Upper lobe of right lung (tissue), 1 donor: Measurements from ENCODE around the gene LAMA2. TPM values are rescaled to one million over a fixed set of nuclear protein-coding genes. Genes with fewer than 3 reads are reported as not detected.

Experiments used
- ATAC-seq: fragments of 200-7000 bp; cut with Tn5 transposase; one replicate; pipeline ENCODE4 v1.9.1; 2020; ENCODE audit warnings: mild to moderate bottlenecking, moderate library complexity
- DNase-seq: peaks from one replicate; pipeline ENCODE4 v3.0.0-alpha.2; 2020
- H3K27ac ChIP-seq: fragments of 200-600 bp; one replicate; pipeline ENCODE4 v1.8.0; 2022
- H3K27me3 ChIP-seq: fragments of 200-600 bp; one replicate; pipeline ENCODE4 v1.8.0; 2022; ENCODE audit warnings: mild to moderate bottlenecking
- H3K36me3 ChIP-seq: fragments of 200-600 bp; one replicate; pipeline ENCODE4 v1.8.0; 2022
- H3K4me1 ChIP-seq: fragments of 200-600 bp; one replicate; pipeline ENCODE4 v1.8.0; 2022
- H3K4me3 ChIP-seq: fragments of 200-600 bp; one replicate; pipeline ENCODE4 v1.8.0; 2022; ENCODE audit warnings: mild to moderate bottlenecking
- H3K9me3 ChIP-seq: fragments of 200-600 bp; one replicate; pipeline ENCODE4 v1.8.0; 2022
- intact Hi-C: fragments of 100-400 bp; cut with DNase I; formaldehyde crosslinking; loops from one replicate; pipeline ENCODE4 v1.11.0; 2022
- total RNA-seq: library from RNA; stranded (reverse); fragmentation: NEBNext Ultra II Directional; extraction: Animal tissue kit (Norgen Biotek cat#: 25700); gene quantifications from one replicate; pipeline ENCODE4 v1.2.1, GENCODE V29; 2021
- TF ChIP-seq, protein P1 (sequence below): fragments of 200-600 bp; IDR thresholded peaks from one replicate; pipeline ENCODE4 v1.8.0; 2022; ENCODE audit warnings: antibody characterized with exemption
- donor health status: DM: no; HTN: yes; CAD: no; lungs with severe emphysema.

Gene LAMA2
- total RNA-seq, 1 donor from 2014 or later: 42.1 TPM

- DNase-seq (no peak), ATAC-seq (no peak)
- no peaks in the 10 kb centered on the region for H3K9me3 ChIP-seq
- TF ChIP-seq, protein P1, sequence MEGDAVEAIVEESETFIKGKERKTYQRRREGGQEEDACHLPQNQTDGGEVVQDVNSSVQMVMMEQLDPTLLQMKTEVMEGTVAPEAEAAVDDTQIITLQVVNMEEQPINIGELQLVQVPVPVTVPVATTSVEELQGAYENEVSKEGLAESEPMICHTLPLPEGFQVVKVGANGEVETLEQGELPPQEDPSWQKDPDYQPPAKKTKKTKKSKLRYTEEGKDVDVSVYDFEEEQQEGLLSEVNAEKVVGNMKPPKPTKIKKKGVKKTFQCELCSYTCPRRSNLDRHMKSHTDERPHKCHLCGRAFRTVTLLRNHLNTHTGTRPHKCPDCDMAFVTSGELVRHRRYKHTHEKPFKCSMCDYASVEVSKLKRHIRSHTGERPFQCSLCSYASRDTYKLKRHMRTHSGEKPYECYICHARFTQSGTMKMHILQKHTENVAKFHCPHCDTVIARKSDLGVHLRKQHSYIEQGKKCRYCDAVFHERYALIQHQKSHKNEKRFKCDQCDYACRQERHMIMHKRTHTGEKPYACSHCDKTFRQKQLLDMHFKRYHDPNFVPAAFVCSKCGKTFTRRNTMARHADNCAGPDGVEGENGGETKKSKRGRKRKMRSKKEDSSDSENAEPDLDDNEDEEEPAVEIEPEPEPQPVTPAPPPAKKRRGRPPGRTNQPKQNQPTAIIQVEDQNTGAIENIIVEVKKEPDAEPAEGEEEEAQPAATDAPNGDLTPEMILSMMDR: no peak
- no peak overlapping the region for H3K27ac ChIP-seq
- H3K27me3 ChIP-seq: no peaks in the 10 kb centered on the region
- H3K4me1 ChIP-seq: no peaks in the 10 kb centered on the region
- no peaks in the 10 kb centered on the region for H3K36me3 ChIP-seq
- H3K4me3 ChIP-seq: no peak overlapping the region
- intact Hi-C loops: no loop called here
These were observed 230.7 kb downstream of the LAMA2 start for GRCh38 chr6:129113637-129114036.

DNA sequence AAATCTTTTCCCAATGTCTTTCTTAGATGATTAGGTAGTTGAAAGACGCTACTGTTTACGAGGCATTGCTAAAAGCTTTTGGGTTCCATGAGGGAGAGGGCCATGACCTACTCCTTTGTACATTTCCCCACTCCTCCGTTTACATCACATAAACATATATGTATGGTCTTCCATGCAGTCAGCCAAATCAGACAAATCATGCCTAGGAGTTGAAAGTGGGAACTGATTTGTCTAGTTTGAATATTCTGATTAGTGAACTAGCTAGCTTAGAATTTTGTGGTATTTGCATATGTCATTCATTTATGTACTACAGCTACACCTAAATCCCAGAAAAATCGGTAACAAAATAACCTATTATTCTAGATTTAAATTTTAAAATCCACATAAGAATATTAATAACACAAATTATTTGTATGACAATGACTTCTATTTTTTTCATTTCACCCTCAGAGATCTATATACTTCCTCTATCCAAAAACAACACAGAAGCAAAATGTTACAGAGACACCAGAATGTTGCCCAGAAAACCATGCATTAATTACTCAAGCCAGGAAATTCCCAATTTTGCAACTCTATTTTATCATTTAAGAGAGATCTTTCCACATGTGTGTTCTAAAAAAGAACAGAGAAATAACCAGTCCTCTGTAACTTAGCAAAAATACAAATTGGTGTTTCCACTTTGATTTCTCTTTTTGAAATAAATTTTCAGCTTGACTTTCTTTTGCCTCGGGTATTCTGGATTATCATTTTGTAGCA lies 231.9 kb downstream of the LAMA2 start:
- intact Hi-C loops: no loop called here

GRCh38 chr6:129115471-129115870 lies 232.5 kb downstream of the LAMA2 start:
- intact Hi-C loops: no loop called here
- Histone ChIP-seq H3K9me3 (no peaks in the 10 kb centered on the region), H3K27ac (no peak overlapping the region), H3K27me3 (no peaks in the 10 kb centered on the region), H3K4me3 (no peak overlapping the region), H3K36me3 (no peaks in the 10 kb centered on the region), H3K4me1 (no peaks in the 10 kb centered on the region)
- no peak for ATAC-seq
- DNase-seq: no peak
- TF ChIP-seq, protein P1: no peak

More for the DNA sequence above, 231.9 kb downstream of the LAMA2 start:
- Histone ChIP-seq H3K4me1 (no peaks in the 10 kb centered on the region), H3K27ac (no peak overlapping the region), H3K36me3 (no peaks in the 10 kb centered on the region), H3K4me3 (no peak overlapping the region), H3K9me3 (no peaks in the 10 kb centered on the region), H3K27me3 (no peaks in the 10 kb centered on the region)
- ATAC-seq (no peak), DNase-seq (no peak)
- TF ChIP-seq, protein P1: no peak

DNA sequence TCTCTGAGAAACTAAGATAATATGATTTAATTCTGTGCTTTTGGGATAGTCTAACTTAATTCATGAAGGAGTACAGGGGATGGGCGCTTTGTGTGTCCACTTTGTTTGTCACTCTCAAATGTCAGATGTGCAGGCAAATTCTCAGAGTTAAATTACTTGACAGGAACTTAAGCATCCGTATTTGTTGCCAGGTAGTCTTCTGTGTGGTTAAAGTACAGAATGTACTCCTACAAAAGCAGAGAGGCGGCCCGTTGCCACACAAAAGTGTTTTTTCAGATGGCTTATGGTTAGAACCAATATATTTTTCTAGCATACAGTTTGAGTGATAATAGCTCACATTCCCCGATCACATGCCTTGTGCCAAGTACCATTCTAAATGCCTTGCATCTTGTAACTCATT lies 234.4 kb downstream of the LAMA2 start:
- H3K27me3 ChIP-seq: no peaks in the 10 kb centered on the region
- no peaks in the 10 kb centered on the region for H3K4me1 ChIP-seq
- H3K36me3 ChIP-seq: no peaks in the 10 kb centered on the region
- TF ChIP-seq, protein P1: no peak
- no peaks in the 10 kb centered on the region for H3K9me3 ChIP-seq
- ATAC-seq (no peak), DNase-seq (no peak)
- H3K4me3 ChIP-seq: no peak overlapping the region
- no peak overlapping the region for H3K27ac ChIP-seq
- intact Hi-C loops: no loop called here

DNA sequence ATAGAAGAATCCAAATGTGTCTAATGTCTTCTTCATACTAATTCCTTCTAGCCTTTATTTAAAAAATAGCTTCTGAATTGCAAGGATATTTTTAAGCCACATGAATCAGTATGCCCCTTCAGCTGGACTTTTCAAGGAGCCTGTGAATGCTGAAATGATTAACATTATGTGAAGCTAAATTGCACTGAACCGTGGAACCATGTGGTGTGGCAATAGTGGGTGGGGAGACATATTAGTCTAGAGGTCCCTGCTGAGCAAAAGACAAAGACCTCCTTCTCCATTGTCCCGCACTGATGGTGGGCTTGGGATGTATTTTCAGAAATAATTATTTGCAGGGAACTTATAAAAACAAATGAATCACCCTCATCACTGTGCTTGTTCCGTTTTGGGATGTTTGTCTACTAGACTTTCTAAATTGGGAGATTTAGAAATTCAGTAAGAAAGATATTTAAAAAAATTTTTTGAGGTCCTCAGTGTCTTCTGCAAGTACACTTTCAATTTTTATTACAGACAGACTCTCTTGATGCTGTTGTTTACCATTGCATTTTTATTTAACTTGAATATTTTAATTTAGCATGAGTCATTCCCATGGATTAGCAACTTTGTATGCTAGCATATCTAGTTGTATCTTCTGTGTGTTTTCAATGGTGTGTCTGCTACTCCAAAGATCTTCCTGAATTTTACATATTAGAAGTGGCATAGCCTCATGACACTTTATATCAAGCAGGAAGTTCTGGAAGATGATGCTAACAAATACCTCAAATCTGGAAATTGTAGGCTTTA lies 238.1 kb downstream of the LAMA2 start:
- ATAC-seq (no peak), DNase-seq (no peak)
- Histone ChIP-seq H3K36me3 (no peaks in the 10 kb centered on the region), H3K4me3 (no peak overlapping the region), H3K27ac (no peak overlapping the region), H3K27me3 (no peaks in the 10 kb centered on the region), H3K4me1 (no peaks in the 10 kb centered on the region), H3K9me3 (no peaks in the 10 kb centered on the region)
- TF ChIP-seq, protein P1: no peak
- intact Hi-C loops: no loop called here
